HG03103 (cell line): ENCODE results near the gene TLN1.
A peak's percentile ranks its signal among the peaks of the same experiment; 100 is the strongest.

Experiments
- ATAC-seq: cut with Tn5 transposase; IDR thresholded peaks from one replicate; pipeline ENCODE4 v1.9.1; 2021; ENCODE audit warnings: low read depth; ENCODE audit not compliant: unreplicated experiment

The TLN1 gene

DNA sequence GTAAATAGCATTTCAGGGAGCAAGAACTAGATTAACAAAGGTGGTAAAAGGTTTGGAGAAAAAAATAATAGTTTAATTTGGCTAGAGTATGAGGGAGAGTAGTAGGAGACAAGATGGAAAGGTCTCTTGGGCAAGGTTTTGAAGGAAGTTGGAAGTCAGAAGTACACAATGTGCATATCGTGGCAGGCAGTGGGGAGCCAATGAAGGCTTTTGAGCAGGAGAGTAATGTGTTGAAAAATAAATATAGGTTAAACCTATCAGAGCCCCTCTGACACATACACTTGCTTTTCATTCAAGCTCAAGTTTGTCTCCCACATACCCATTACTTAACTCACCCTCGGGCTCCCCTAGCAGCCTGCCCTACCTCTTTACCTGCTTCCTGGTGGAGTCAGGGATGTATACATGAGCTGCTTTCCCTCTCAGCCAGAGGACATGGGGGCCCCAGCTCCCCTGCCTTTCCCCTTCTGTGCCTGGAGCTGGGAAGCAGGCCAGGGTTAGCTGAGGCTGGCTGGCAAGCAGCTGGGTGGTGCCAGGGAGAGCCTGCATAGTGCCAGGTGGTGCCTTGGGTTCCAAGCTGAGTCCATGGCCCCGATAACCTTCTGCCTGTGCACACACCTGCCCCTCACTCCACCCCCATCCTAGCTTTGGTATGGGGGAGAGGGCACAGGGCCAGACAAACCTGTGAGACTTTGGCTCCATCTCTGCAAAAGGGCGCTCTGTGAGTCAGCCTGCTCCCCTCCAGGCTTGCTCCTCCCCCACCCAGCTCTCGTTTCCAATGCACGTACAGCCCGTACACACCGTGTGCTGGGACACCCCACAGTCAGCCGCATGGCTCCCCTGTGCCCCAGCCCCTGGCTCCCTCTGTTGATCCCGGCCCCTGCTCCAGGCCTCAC, 58.6 kb downstream of the TLN1 start, which contains the start of gene CA9:
Gene CA9, plus strand, starts transcription at position 797 of the 893 bp plus-strand sequence. Its CDS starts 32 bp downstream, at position 829.
- no peak for ATAC-seq

DNA sequence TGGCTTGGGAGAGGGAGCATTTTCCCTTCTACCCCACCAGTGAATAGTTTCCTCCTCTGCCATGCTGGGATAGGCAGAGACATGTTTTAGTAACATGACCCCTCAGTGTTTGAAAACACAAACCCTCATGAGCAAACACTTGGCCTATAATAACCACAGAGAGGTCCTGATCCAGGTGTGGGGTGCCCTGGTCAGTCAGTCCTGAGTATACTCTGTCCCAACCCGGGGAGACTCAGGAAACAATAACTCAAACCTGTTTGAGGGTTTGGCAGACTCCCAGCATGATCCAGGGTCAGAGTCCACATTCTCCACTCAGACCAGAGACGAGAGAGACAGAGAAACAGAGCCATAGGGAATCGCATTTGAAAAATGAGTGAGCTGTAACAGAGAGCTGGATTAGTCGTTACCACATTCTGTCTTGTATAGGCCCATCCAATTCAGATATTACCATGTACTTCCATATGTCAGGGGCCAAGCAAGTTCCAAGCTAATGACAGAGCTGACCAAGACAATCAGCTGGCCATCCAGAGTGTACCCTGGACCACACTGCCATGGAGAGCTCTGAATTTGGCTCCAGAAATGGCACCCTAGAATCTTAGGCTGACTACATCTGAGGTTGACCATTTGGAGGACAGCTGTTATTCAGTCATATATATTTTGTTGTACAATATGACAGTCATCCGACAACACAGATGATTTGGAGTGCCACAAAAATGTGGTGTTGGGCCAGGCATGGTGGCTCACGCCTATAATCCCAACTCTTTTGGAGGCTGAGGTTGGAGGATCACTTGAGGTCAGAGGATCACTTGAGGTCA, 62.5 kb downstream of the TLN1 start:
- ATAC-seq: no peak

DNA sequence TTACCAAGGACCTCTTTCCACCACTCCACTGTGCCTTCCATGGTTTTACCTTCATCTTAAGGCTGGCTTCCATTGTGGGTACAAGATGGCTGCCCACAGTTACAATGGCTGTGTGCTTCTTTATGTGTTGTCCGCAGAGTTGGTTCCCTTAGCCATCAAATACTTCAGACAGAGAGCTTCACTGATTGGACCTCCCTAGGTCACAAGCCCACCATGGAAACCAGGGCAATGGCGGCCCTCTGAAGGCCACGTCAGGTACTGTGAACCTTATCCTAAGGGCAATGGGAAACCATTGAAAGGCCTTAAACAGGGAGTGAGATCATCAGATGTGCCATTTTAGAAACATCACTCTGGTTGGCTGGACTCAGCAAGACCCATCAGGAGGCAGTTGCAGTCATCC, 64.1 kb downstream of the TLN1 start:
- ATAC-seq: no peak

DNA sequence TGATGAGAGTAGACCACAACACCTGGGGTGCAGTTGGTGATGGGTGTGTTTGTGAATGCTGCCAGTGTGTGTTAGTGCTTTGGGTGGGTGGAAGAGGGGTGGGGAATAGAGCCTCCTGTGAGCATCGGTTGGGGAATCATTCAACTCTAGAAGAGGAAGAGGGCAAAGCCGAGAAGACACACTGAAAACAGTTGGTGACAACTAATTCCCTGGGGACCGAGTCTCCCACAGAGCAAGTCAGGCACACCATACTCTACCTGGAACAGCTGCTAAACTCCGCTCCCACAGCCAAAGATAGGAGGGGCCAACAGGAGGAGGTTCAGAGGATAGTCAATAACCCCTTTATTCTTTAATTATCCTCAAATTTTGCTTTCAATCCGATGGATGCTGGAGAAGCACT, 65.4 kb downstream of the TLN1 start:
- ATAC-seq: no peak

DNA sequence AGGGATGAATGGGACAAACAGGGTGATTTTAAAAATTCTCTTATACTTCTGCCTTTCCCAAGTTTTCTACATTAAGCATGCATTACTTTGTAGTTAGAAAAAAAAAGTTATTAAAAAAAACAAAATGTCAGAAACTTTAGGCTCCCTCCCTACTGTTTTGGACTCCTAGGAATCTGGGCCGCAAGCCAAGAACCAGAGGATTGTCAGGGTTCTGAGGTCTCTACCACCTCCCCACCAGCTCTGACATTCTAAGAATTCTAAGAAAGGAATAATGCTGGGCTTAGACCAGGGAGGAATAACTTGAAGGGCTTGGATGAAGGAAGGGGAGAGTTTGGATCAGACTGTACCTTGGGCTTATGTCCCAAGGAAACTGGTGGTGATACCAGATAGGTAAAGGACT, 66.0 kb downstream of the TLN1 start:
- ATAC-seq: no peak

DNA sequence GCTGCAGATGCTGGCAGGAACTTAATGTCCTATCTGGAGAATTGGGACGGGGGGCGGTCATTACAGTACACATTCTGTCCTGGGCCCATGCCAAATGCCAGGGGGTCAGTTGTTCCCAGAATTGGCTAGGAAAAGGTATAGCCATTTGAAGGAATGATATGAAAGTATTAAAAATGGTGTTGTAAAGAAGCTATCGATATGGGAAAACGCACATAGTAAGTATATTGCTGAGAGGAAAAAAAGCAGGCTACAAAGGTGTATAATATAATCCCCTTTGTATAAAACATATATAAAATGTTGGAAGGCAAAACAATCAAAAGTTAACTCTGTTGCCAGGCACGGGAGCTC, 66.5 kb downstream of the TLN1 start:
- ATAC-seq: no peak

DNA sequence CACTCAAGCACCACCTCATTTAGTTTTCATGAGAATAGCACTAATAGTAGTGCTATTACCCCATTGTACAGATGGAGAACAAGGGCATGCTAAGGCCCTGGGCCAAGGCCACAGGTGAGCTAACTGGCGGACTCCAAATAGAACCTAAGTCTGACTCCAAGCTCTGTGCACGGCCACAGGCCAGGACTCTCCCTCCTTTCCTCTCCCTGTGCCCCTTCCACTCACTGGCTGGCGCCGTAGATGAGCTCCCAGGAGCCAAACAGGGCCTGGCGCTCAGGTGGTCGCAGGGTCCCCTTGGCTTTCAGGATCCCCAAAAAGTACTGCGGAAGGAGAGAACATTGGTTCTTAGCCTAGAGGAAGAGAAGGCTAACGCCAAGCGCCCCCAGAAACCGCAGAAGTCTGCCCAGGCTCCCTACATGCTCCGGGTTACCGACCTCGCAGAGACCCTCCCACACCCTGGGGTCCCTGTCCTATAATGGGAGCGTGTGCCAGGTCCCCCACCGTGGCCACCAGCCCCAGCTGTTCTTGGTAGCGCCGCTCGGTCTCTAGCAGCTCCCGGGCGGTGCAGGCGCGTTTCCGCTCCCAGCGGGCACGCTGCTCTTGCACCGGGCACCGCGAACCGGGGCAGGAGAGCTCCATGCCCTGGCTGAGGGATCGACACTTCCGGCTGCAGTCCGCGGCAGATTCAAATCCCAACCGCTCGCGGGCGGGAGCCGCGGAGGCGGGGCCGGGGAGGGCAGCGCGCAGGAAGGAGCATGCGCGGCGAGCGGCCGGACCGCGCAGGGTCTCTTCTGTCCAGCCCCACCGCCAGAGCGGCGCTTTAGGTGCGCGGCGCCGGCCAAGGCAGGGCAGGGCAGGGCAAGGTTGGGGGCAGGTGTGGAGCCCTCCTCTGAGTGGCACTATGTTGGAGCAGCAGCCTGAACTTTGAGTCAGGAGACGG, 67.2 kb downstream of the TLN1 start, which contains the start of gene ARHGEF39:
Gene ARHGEF39, minus strand, starts transcription at position 665 of the 940 bp plus-strand sequence. Its CDS starts 26 bp downstream, at position 639.
- ATAC-seq: peak; percentile 54

DNA sequence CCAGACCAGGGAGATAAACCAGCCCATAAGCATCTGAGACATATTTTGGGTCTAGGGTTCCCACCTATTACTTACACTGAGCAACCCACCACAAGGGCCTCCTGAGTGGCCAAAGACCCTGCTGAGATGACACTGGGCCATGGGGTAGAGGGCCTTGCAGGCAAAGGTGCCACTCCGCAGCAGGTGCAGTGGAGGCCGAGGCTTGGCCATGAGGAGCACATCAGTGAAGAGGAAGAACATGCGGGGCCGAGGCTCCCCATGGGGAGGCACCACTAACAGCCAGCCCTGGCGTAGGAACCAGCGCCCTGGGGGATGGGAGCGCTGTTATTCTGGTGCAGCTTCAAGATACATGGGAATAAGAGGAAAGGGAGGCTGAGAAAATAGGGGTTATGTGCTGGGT, 69.6 kb downstream of the TLN1 start:
- ATAC-seq: no peak

DNA sequence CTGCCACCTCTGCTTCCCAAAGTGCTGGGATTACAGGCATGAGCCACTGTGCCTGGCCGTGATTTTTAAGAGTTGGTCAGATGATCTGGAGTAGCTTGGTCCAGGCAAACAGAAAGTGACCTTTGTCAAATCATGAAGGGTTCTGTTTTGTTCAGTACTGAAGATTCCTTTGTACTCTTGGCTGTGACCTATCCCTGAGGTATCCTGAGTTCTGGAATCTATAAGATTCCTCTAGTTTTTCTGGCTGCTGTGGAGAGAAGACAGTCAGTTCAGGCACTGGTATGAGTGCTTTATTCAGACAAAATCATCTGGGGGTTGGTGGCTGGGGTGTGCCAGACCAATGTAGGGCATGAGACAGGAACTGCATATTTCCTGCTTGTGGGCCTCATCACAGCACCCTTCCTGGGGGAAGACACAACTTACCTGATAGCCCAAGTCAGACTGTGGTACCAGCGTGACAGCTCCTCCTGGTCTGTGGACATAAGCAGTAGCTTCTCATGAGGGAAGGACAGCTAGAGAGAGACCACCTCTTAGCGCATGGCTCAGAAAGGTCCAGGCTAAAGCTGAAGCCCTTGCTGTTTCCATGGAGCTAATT, 70.1 kb downstream of the TLN1 start:
- ATAC-seq: no peak

DNA sequence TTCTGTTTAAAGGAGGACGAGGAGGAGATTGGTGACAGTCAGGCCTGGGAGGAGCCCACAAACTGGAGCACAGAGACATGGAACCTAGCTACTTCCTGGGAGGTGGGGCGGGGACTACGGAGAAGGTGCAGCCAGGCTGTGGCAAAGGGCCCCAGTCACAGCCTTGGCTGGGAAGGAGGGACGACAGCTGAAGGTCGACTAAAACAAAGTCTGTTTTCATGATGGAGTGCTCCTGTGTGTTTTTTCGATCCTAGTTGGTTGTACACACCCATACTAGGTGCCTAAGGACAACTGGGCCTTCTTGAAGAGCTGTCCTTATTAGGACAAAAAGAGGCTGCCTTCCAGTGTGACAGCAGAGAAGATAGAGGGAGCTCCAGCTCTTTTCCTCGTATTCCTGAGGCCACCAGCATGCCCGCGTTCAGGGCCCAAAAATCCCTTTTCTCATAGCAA, 71.0 kb downstream of the TLN1 start:
- ATAC-seq: no peak

DNA sequence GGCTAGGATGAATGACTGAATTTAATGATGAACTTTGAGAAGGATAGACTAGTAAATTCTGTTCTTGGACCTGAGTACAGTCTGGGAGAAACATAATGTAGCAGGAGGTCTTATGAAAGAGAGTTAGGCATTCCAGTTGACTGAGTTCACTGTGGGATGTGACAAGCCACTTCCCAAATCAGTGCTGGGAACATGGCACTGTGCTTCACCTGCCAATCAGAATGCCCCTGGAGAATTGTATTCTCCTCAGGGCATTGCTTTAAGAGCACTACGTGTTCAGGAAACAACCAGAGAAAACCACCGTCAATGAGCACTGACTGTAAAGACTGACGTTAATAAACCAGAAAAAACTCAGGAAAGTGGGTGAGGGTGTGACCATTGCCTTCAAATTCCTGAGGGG, 72.7 kb downstream of the TLN1 start:
- ATAC-seq: no peak

DNA sequence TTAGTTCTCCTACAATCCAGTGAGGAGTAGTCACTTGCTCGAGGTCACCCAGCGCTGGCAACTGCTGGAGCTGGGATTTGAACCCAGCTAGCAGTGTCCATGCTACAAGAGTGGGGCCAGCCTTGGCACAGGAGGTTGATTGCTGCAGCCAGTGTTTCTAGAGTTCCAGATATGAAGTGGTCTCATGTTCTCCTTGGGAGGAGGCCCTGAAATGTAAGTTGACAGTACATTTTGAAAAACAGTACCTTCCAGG, 73.1 kb downstream of the TLN1 start:
- ATAC-seq: no peak

DNA sequence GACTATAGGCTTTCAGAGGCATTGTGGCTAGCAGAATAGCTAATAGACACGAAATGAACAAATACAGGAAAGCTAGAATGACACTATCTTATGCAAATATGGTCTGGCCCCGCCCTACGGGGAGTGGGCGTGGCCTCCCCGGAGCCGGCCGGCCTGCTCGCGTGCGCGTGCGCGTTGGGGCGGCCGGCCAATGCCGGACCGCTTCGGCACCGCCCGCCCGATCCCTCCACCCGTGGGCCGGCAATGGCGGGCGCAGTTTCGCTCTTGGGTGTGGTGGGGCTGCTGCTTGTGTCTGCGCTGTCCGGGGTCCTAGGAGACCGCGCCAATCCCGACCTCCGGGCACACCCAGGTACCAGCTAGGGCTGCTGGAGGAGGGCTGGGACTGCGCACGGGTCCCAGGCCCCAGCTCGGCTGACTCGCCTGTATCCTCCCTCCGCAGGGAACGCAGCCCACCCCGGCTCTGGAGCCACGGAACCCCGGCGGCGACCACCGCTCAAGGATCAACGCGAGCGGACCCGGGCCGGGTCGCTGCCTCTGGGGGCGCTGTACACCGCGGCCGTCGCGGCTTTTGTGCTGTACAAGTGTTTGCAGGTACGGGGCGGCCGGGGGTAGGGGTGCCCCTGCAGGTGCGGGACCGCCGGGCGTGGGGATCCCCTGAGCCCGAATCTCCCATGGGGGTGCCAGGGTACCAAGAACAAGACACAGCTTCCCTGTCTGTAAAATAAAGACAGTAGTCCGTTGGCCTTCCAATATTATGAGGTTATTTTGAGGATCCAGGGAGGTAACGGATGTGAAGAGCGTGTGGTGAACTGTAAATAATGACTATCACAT, 73.6 kb downstream of the TLN1 start, which contains the start of gene CCDC107:
Gene CCDC107, plus strand, starts transcription at position 156 of the 831 bp plus-strand sequence. Its CDS starts 88 bp downstream, at position 244.
- peak; percentile 46 for ATAC-seq

DNA sequence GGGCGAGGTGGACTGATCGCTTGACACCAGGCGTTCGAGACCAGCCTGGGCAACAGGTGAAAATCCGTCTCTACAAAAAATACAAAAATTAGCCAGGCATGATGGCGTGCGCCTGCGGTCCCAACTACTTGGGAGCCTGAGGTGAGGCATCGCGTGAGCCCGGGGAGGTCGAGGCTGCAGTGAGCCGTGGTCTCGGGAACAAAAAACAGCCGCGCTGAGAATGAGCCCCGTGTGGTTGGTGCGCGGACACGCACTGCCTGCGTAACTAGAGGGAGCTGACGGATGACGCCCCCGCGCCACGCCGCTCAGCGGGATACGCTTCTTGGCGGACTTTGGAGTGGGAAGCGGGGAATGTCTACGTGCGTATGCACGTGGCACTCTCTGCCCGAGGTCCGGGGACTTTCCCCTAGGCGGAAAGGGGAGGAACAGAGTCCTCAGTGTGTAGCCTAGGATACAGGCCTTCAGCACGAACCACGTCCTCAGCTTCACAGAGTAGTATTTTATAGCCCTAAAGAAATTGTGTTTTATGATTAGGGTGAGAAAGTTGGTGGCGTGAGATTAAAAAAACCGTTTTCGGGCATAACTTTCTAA, 74.4 kb downstream of the TLN1 start, which contains the start of gene RMRP:
Gene RMRP, minus strand, starts transcription at position 474 of the 591 bp plus-strand sequence.
- ATAC-seq: peak; percentile 75

DNA sequence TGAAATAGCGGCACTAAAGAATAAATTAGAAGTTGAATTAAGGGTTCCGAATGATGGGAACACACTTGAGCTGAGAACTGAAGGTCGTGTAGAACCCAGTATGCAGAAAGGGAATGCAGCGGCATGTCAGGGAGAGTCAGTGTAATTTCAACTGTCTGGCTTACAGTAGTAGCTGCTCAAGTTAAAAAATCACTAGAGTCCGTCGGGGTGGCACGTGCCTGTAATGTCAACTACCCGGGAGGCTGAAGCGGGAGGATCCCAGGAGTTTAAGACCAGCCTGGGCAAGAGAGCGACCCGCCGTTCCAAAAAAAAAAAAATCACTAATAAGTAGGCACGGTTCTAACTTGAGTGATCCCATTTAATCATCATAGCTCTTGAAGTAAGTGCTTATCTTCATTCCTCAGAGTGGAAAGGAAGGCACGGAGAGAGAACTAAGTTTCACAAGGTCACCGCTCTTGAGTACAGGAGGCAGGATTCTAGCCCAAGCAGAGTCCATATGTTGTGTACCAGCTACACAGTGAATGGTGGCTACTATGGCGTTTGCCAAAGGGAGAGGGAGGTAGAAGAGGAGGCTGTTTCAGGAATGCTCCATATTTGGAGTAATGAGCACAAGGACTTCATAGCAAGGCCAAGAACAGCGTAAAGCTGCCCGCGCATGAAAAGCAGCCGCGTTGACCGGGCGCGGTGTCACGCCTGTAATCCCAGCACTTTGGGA, 75.0 kb downstream of the TLN1 start:
- ATAC-seq: no peak

DNA sequence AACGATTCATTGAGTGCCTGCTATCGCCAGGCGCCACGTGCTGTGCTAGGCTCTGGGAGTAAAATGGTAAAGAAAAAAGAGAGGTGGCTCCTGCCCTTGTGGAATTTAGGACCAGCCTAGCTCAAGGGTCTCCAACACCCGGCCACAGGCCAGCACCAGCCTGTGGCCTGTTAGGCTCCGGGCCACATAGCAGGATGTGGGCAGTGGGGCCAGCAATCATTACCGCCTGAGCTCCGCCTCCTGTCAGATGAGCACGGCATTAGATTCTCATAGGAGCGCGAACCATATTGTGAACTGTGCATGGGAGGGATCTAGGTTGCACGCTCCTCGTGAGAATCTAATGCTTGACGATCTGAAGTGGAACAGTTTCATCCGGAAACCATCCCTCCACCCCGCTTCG, 75.6 kb downstream of the TLN1 start:
- ATAC-seq: no peak

DNA sequence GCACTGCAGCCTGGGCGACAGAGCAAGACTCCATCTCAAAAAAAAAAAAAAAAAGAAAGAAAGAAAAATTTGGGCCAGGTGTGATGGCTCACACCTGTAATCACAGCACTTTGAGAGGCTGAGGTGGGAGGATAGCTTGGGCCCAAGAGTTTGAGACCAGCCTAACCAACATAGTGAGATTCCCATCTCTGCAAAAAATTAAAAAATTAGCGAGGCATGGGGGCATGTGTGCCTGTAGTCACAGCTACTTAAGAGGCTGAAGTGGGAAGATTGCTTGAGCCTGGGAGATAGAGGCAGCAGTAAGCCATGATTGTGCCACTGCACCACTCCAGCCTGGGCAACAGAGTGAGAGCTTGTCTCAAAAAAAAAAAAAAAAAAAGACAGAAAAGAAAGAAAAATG, 78.4 kb downstream of the TLN1 start:
- ATAC-seq: no peak

DNA sequence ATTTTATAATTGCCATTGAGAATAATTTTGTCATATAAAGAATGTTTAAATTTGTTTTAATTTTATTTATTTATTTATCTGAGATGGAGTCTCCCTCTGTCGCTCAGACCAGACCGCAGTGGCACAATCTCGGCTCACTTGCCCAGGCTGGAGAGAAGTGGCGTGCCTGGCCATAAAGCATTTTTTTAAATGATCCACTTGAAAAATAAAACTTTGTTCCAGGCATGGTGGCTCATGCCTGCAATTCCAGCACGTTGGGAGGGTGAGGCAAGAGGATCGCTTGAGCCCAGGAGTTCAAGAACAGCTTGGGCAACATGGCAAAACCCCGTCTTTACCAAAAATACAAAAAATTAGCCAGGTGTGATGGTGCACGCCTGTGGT, 79.2 kb downstream of the TLN1 start:
- ATAC-seq: no peak
